ENCODE measurements around the gene CLN6.

CLN6 gene

GRCh38 chr15:68229386-68230156, at the start of gene CLN6:
Gene CLN6, minus strand, starts transcription at chr15:68229728. Its CDS starts 144 bp downstream, at chr15:68229584.
- no peak for TF ChIP-seq JUND (IDR thresholded peaks at IDR 0.05; ENCODE audit: low read depth)
- peak; percentile 85 to 88 for DNase-seq (ENCODE audit: low read depth in 1 of 2, low spot score in 1 of 2)
- in situ Hi-C loops (cut with HindIII; ENCODE audit: low pct_unique_long_range_greater_than_20kb, low sequenced_read_pairs) = no loop called here

DNA sequence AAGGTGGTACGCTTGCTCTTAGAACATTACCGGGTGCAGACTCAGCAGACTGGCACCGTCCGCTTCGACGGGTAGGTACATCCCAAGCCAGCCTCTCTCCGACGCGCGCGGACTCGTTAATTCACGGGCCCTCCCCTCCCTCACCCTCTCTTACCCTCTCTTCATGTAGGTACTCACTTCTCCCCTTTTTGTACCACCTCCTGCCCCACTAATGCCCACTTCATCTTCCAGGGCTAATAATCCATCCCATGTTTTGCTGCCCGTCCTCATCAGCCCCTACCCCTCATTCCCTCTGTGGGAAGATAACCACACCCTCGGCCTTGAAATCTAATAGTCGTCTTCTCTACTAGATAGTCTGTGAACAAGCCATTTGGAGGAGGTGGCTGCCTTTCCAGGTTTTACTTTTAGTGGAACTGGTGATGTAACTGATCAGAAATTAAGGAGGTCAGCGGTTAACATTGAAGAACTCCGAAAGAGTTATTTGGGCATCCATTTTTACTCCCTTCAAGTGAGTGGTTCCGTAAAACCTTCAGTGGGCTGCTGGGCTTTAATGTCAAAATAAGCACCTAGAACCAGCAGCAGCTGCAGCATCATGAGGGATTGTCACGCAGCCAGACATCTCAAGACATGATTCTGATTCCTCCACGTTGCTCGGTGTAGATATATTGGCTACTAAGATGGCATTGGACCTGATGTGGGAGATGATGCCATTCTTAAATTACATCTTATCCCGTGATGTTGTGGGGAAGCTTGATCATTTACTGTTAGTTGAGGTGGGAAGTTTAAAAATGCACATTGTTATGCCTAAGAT, 49.3 kb upstream of the CLN6 start:
- DNase-seq (ENCODE audit: low read depth in 1 of 2, low spot score in 1 of 2) = no peak
- TF ChIP-seq JUND (IDR thresholded peaks at IDR 0.05; ENCODE audit: low read depth) = no peak
- in situ Hi-C loops (cut with HindIII; ENCODE audit: low pct_unique_long_range_greater_than_20kb, low sequenced_read_pairs) = no loop called here

DNA sequence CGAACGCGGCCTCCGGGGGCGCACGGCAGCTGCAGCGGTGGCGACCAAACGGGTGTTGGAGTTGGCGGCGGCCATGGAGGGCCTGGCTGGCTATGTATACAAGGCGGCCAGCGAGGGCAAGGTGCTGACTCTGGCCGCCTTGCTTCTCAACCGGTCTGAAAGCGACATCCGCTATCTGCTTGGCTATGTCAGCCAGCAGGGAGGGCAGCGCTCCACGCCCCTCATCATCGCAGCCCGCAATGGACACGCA, 48.7 kb upstream of the CLN6 start:
- TF ChIP-seq JUND (IDR thresholded peaks at IDR 0.05; ENCODE audit: low read depth) = no peak
- DNase-seq (ENCODE audit: low read depth in 1 of 2, low spot score in 1 of 2) = no peak
- in situ Hi-C loops (cut with HindIII; ENCODE audit: low pct_unique_long_range_greater_than_20kb, low sequenced_read_pairs) = no loop called here

- TF ChIP-seq JUND (IDR thresholded peaks at IDR 0.05; ENCODE audit: low read depth) = no peak
- peak; percentile 78 to 94 for DNase-seq (ENCODE audit: low read depth in 1 of 2, low spot score in 1 of 2)
- in situ Hi-C loops (cut with HindIII; ENCODE audit: low pct_unique_long_range_greater_than_20kb, low sequenced_read_pairs) = no loop called here
Measured at GRCh38 chr15:68277603-68278344, 48.2 kb upstream of the CLN6 start, which contains the start of gene FEM1B. Gene FEM1B, plus strand, starts transcription at chr15:68277745. Its CDS starts 673 bp downstream, at chr15:68278418.

DNA sequence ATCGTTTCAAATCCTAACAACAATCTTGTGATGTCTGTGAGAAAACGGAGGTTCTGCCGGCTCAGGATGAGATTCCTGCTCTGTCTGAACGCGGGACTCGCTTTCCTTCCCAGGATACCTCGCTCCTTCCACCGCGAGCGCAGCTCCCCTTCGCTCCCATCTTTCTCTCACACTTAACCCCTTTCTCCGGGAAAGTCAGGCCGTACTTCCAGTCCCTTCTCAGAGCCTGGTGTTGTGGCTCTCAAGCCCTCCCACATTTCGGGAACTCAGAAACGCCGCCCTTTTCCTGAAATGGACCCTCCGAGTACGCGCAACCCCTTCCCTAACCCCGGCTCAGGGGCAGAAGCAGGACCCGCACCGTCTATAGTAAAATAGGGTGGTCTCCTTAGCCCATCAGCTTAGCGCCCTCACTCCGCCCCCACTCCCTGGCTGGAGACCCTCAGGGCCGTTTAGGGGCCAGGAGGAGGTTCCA, 47.6 kb upstream of the CLN6 start:
- no peak for TF ChIP-seq JUND (IDR thresholded peaks at IDR 0.05; ENCODE audit: low read depth)
- in situ Hi-C loops (cut with HindIII; ENCODE audit: low pct_unique_long_range_greater_than_20kb, low sequenced_read_pairs) = no loop called here
- peak in 1 of 2 experiments; percentile 11 for DNase-seq (ENCODE audit: low read depth in 1 of 2, low spot score in 1 of 2)

DNA sequence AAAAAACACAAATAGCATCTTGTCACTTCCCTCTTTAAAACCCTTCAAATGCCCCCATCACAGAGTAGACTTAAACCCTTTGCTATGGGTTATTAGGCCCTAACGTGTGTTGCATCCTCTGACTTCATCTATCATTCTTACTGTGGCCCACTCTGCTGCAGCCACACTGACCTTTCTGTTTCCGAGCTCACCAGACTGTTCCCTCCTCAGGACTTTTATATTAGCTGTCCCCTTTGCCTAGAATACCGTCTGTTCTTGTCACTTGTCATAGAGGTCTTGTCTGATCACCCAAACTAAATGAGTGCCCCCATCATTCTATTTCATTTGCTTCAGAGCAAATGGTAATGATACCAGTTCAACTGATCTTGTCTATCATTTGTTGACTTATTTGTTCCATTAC, 47.1 kb upstream of the CLN6 start:
- in situ Hi-C loops (cut with HindIII; ENCODE audit: low pct_unique_long_range_greater_than_20kb, low sequenced_read_pairs) = no loop called here

GRCh38 chr15:68275165-68275746, 45.7 kb upstream of the CLN6 start:
- in situ Hi-C loops (cut with HindIII; ENCODE audit: low pct_unique_long_range_greater_than_20kb, low sequenced_read_pairs) = no loop called here
- TF ChIP-seq JUND (IDR thresholded peaks at IDR 0.05; ENCODE audit: low read depth) = peak; percentile 79; the same call in 1 of the 2 replicates
- DNase-seq (ENCODE audit: low read depth in 1 of 2, low spot score in 1 of 2) = peak; percentile 78 to 97

More for the DNA sequence above, 47.1 kb upstream of the CLN6 start:
- DNase-seq (ENCODE audit: low read depth in 1 of 2, low spot score in 1 of 2) = no peak
- no peak for TF ChIP-seq JUND (IDR thresholded peaks at IDR 0.05; ENCODE audit: low read depth)

- DNase-seq (ENCODE audit: low read depth in 1 of 2, low spot score in 1 of 2) = no peak
- in situ Hi-C loops (cut with HindIII; ENCODE audit: low pct_unique_long_range_greater_than_20kb, low sequenced_read_pairs) = no loop called here
Measured at GRCh38 chr15:68274201-68274848, 44.8 kb upstream of the CLN6 start.

DNA sequence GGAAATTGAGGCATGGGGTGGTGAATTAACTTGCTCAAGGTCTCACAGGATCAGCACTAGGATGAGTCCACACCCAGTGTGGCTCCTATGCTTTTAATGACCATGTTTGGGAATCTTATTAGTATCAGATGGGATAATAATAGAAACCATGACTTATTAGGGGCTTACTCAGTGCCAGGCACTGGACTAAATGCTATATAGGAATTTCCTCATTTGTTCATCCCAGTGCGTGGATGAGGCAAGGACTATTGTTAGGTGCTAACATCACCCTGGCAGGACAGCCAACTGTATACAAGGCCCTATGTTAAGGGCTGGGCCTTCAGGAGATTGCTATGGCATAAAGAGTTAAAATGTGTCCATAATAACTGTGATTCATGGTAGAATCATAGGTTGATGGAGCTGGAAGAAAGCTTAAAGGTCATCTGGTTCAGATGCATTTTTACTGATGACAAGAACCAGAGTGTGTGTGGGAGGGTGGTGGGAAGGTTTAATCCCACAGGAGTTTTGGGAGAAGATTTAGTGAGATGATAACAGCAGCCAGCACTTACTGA, 43.3 kb upstream of the CLN6 start:
- DNase-seq (ENCODE audit: low read depth in 1 of 2, low spot score in 1 of 2) = no peak
- TF ChIP-seq JUND (IDR thresholded peaks at IDR 0.05; ENCODE audit: low read depth) = no peak

More at GRCh38 chr15:68274201-68274848, 44.8 kb upstream of the CLN6 start:
- no peak for TF ChIP-seq JUND (IDR thresholded peaks at IDR 0.05; ENCODE audit: low read depth)

GRCh38 chr15:68271854-68272471, 42.4 kb upstream of the CLN6 start:
- DNase-seq (ENCODE audit: low read depth in 1 of 2, low spot score in 1 of 2) = peak; percentile 24 to 93
- peak; percentile 64; the same call in 1 of the 2 replicates for TF ChIP-seq JUND (IDR thresholded peaks at IDR 0.05; ENCODE audit: low read depth)
- in situ Hi-C loops (cut with HindIII; ENCODE audit: low pct_unique_long_range_greater_than_20kb, low sequenced_read_pairs) = no loop called here

More for the DNA sequence above, 43.3 kb upstream of the CLN6 start:
- in situ Hi-C loops (cut with HindIII; ENCODE audit: low pct_unique_long_range_greater_than_20kb, low sequenced_read_pairs) = no loop called here

GRCh38 chr15:68268405-68268804, 38.9 kb upstream of the CLN6 start:
- in situ Hi-C loops (cut with HindIII; ENCODE audit: low pct_unique_long_range_greater_than_20kb, low sequenced_read_pairs) = no loop called here

More at GRCh38 chr15:68268405-68268804, 38.9 kb upstream of the CLN6 start:
- DNase-seq (ENCODE audit: low read depth in 1 of 2, low spot score in 1 of 2) = no peak
- no peak for TF ChIP-seq JUND (IDR thresholded peaks at IDR 0.05; ENCODE audit: low read depth)
